Fibroblast of the aortic adventitia (primary cell): ENCODE measurements around the gene PRC1. TPM values are rescaled to one million over a fixed set of nuclear protein-coding genes. Genes with fewer than 3 reads are reported as not detected.

Experiments used
- DNase-seq: peaks from one replicate; pipeline ENCODE4 v3.0.0-alpha.2; 2010; ENCODE audit warnings: low read depth
- H3K4me3 ChIP-seq: 2 replicates; pipeline ENCODE4 v1.5.1; 2011; ENCODE audit warnings: low read depth, mild to moderate bottlenecking, control low read depth, low read length, moderate library complexity
- CTCF ChIP-seq: IDR thresholded peaks from 2 replicates; pipeline ENCODE4 v1.5.1; 2011; ENCODE audit warnings: mild to moderate bottlenecking, low read length, control low read depth, inconsistent platforms; ENCODE audit not compliant: insufficient read depth
- total RNA-seq: library from RNA; depleted of rRNA; stranded (reverse); fragments of >200 nt; gene quantifications from 2 replicates; pipeline ENCODE4 v1.2.3, GENCODE V29; 2012; ENCODE audit warnings: low replicate concordance

Gene PRC1
- total RNA-seq, 1 donor: 109 TPM

- DNase-seq: no peak
- TF ChIP-seq CTCF: no peak
- H3K4me3 ChIP-seq: no peak overlapping the region
Observed at GRCh38 chr15:90966262-90966661, 28.1 kb downstream of the PRC1 start.

DNA sequence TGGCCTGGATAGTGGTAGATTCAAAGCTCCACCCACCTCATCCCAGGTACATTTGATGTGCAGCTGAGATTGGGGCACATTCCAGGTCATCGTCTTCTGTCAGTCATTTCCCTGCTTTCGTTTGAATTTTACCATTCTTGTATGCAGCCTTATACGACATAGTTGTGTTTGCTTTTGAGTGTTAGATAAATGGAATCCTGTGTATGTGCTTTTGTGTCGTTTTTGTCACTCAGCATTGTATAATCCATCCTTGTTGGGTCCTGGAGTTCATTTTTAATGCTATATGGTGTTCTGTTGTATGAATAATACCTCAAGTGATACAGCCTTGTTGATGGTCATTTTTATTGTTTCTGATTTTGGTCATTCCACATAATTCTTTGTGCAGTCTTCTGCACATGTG lies 32.3 kb downstream of the PRC1 start:
- DNase-seq: no peak
- TF ChIP-seq CTCF: no peak
- H3K4me3 ChIP-seq: no peak overlapping the region

DNA sequence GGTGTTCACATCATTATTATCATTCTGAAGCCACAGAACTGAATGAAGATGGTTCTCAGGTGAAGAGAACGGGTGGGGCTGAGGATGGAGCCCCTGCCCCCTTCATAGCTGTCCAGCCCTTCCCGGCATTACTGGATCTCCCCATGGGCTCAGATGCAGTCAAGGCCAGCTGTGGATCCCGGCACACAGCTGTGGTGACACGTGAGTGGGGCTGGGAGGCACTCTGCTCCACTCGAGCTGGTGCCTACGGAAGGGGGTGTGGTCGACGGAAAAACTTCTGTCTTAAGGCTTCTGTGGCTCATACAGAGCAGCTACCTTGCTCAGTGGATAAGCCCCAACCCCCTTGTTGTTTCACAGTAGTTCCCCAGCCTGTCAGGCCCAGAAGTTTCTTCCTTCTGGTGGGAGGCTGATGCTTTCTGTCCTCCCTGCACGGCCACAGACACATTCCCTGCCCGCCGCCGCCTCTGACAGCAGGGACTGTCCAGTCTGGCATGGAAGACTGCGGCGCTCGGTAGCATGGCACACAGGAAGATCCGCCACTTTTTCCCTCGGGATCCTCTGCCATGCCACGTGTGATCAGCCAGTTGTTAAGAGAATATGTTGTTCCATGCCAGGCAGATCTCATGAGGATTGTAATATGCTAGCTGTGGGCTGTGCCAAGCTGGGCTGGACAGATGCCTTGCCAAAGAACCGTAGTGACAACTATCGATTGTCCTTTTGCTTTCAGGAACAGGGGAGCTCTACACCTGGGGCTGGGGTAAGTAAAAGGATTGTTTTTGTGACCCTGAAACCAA lies 33.8 kb downstream of the PRC1 start:
- H3K4me3 ChIP-seq: no peak overlapping the region
- TF ChIP-seq CTCF: no peak
- DNase-seq: no peak

DNA sequence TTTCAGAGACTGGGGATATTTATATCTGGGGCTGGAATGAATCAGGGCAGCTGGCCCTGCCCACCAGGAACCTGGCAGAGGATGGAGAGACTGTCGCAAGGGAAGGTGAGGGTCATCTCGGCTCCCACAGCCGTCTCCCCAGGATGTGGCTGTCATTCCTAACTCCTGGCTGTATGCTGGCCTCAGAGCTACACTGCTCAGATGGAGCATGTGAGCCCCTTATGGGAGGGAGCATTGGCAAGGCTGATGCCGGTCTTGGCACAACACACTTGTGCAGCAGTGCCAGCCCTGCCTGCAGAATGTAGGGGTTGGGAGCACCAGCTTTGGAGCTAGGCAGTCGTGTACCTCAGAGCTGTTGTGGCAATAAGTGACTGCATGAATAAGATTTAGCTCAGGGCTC lies 34.4 kb downstream of the PRC1 start:
- no peak for TF ChIP-seq CTCF
- peak; percentile 51 for DNase-seq
- H3K4me3 ChIP-seq: no peak overlapping the region

DNA sequence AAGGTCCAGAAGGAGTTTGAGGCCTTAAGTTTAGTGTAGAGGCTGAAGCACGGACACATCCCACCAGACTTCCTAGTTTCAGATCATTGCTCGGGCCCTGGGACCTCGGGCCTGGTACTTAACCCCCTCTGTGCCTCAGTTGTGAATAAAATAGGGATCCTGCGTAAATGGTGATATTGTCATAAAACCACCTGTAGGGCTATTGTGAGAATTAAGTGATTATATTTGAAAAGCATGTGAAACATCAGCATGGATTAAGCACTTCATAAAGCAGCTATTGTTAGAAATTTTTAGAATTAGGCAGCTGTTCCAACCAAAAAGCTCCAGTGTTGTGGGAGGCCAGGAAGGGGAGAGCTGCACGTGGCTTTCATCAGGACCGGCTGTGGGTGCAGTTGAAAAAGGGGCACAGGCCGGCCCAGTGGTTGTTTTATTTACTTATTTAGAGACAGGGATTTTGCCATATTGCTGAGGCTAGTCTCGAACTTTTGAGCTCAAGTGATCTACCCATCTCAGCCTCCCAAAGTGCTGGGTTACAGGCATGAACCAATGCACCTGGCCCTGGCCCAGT lies 35.2 kb downstream of the PRC1 start:
- no peak for TF ChIP-seq CTCF
- no peak for DNase-seq
- H3K4me3 ChIP-seq: no peak overlapping the region

DNA sequence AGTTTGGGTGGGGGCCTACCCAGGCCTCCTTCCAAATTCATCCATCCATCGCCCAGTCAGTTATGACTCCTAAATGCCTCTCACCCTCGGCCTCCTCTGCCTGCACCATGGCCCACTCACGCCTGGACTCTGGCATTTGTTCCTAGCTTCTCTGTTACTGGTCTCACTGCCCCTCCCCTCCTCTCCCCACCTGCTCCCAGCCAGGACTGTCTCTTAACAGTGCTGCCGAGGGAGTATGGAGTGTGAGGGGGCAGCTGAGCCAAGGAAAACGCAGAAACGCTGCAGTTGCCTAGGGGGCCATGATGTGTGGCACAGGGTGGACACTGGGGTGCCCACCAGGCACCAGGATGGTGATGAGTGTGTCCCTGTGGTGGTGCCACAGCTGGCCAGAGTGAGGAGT lies 36.5 kb downstream of the PRC1 start:
- peak overlapping the region; percentile 73 for H3K4me3 ChIP-seq
- DNase-seq: no peak
- no peak for TF ChIP-seq CTCF
